Liver (tissue), 9 donors: ENCODE results near the gene CACNA1A. TPM values are rescaled to one million over a fixed set of nuclear protein-coding genes. Genes with fewer than 3 reads are reported as not detected.

Experiments used
- DNase-seq: peaks from one replicate; pipeline ENCODE4 v3.0.0-alpha.2; 2017; ENCODE audit warnings: low spot score
- H3K27ac ChIP-seq, 2 donors: one replicate each; pipeline ENCODE4 v1.7.0; 2013; ENCODE audit warnings: inconsistent platforms in 2 of 2, low read length in 2 of 2, control low read depth in 1 of 2, low read depth in 1 of 2, mild to moderate bottlenecking in 1 of 2
- H3K27me3 ChIP-seq, 4 donors: one replicate each; pipeline versions ENCODE4 v1.6.1 to v1.7.0; 2013; ENCODE audit warnings: low read length in 3 of 4, inconsistent platforms in 1 of 4, mild to moderate bottlenecking in 1 of 4, moderate library complexity in 1 of 4; ENCODE audit not compliant: control insufficient read depth in 4 of 4, insufficient read depth in 4 of 4
- H3K36me3 ChIP-seq, 4 donors: one replicate each; pipeline versions ENCODE4 v1.6.1 to v1.7.0; 2013; ENCODE audit warnings: low read length in 3 of 4, mild to moderate bottlenecking in 3 of 4, low read depth in 1 of 4, moderate library complexity in 1 of 4; ENCODE audit not compliant: control insufficient read depth in 4 of 4, insufficient read depth in 3 of 4
- H3K4me1 ChIP-seq, 4 donors: one replicate each; pipeline versions ENCODE4 v1.6.1 to v1.7.0; 2013; ENCODE audit warnings: low read length in 3 of 4, mild to moderate bottlenecking in 3 of 4, moderate library complexity in 1 of 4; ENCODE audit not compliant: control insufficient read depth in 4 of 4, insufficient read depth in 4 of 4
- H3K4me3 ChIP-seq, 3 donors: one replicate each; pipeline versions ENCODE4 v1.6.1 to v1.7.0; 2013; ENCODE audit warnings: low read length in 3 of 3, control low read depth in 1 of 3, low read depth in 1 of 3, mild to moderate bottlenecking in 1 of 3
- H3K9ac ChIP-seq, 2 donors: one replicate each; pipeline ENCODE4 v1.7.0; 2013; ENCODE audit warnings: low read length in 2 of 2, mild to moderate bottlenecking in 2 of 2, moderate library complexity in 2 of 2, control low read depth in 1 of 2, low read depth in 1 of 2
- H3K9me3 ChIP-seq, 4 donors: one replicate each; pipeline versions ENCODE4 v1.6.1 to v1.7.0; 2013; ENCODE audit warnings: low read length in 3 of 4; ENCODE audit not compliant: control insufficient read depth in 4 of 4
- ATF3 ChIP-seq: IDR thresholded peaks from 2 replicates; pipeline ENCODE4 v1.6.1; 2016; ENCODE audit warnings: antibody characterized with exemption
- CTCF ChIP-seq: fragments of 150-350 bp; IDR thresholded peaks from 2 replicates; pipeline ENCODE4 v1.5.1; 2017; ENCODE audit warnings: improper control_type of control experiment, low read depth, low read length; ENCODE audit not compliant: missing input control
- EGR1 ChIP-seq, 2 donors: IDR thresholded peaks; 2 replicates each; pipeline ENCODE4 v1.6.1; 2016 to 2018; ENCODE audit warnings: antibody characterized with exemption in 2 of 2, low read depth in 2 of 2
- FOXA1 ChIP-seq: IDR thresholded peaks from 2 replicates; pipeline ENCODE4 v1.6.1; 2016; ENCODE audit warnings: antibody characterized with exemption
- FOXA2 ChIP-seq: IDR thresholded peaks from 2 replicates; pipeline ENCODE4 v1.6.1; 2016; ENCODE audit warnings: antibody characterized with exemption
- GABPA ChIP-seq, 2 donors: IDR thresholded peaks in 1 of 2; conservative IDR thresholded peaks in 1 of 2; 2 replicates each; pipeline ENCODE4 v1.6.1; 2016; ENCODE audit warnings: antibody characterized with exemption in 2 of 2, mild to moderate bottlenecking in 1 of 2, moderate library complexity in 1 of 2
- HNF4A ChIP-seq, 2 donors: conservative IDR thresholded peaks; 2 replicates each; pipeline ENCODE4 v1.6.1; 2016; ENCODE audit warnings: antibody characterized with exemption in 2 of 2, mild to moderate bottlenecking in 2 of 2
- HNF4G ChIP-seq: IDR thresholded peaks from 2 replicates; pipeline ENCODE4 v1.6.1; 2016; ENCODE audit warnings: antibody characterized with exemption
- JUND ChIP-seq, 2 donors: IDR thresholded peaks; 2 replicates each; pipeline ENCODE4 v1.6.1; 2016; ENCODE audit warnings: antibody characterized with exemption in 2 of 2
- MAX ChIP-seq: IDR thresholded peaks from 2 replicates; pipeline ENCODE4 v1.6.1; 2016; ENCODE audit warnings: antibody characterized with exemption
- NR2F2 ChIP-seq: IDR thresholded peaks from 2 replicates; pipeline ENCODE4 v1.6.1; 2016; ENCODE audit warnings: antibody characterized with exemption
- RAD21 ChIP-seq, 2 donors: IDR thresholded peaks; 2 replicates each; pipeline ENCODE4 v1.6.1; 2016; ENCODE audit warnings: antibody characterized with exemption in 2 of 2, mild to moderate bottlenecking in 2 of 2
- REST ChIP-seq: IDR thresholded peaks from 2 replicates; pipeline ENCODE4 v1.6.1; 2016; ENCODE audit warnings: antibody characterized with exemption, mild to moderate bottlenecking
- RXRA ChIP-seq, 2 donors: IDR thresholded peaks; 2 replicates each; pipeline ENCODE4 v1.6.1; 2017 to 2018; ENCODE audit warnings: antibody characterized with exemption in 2 of 2, mild to moderate bottlenecking in 1 of 2
- TAF1 ChIP-seq: conservative IDR thresholded peaks from 2 replicates; pipeline ENCODE4 v1.6.1; 2016; ENCODE audit warnings: antibody characterized with exemption, mild to moderate bottlenecking
- YY1 ChIP-seq: IDR thresholded peaks from 2 replicates; pipeline ENCODE4 v1.6.1; 2016; ENCODE audit warnings: antibody characterized with exemption, mild to moderate bottlenecking
- ZBTB33 ChIP-seq: IDR thresholded peaks from 2 replicates; pipeline ENCODE4 v1.6.1; 2016; ENCODE audit warnings: antibody characterized with exemption
- WGBS: extraction: QIAGEN DNeasy Blood & Tissue Kit; methylation state at CpG from one replicate; pipeline ENCODE4 v1.1.7; 2013; 5-methylcytosine and 5-hydroxymethylcytosine counted together
- polyA plus RNA-seq, 2 donors: library from polyadenylated mRNA; stranded (reverse) in 1 of 2; unstranded in 1 of 2; fragments of 200-250 nt in 1 of 2; fragments of >200 nt in 1 of 2; fragmentation: Nextera tagmentation in 1 of 2; extraction: Ambion mirVana in 1 of 2; gene quantifications; one replicate each; pipeline versions ENCODE4 v1.2.1 to v1.2.3, GENCODE V29; 2013 to 2015
- total RNA-seq, 2 donors: library from RNA; depleted of rRNA; stranded (reverse); fragments of >200 nt; gene quantifications; one replicate each; pipeline ENCODE4 v1.2.3, GENCODE V29; 2014
- donor health status: healthy.
- donor health status: healthy.
- donor health status: healthy.
- donor health status: healthy.
- donor health status: healthy.

Gene CACNA1A
- total and polyA plus RNA-seq, 4 donors, result 0.09 to 0.17 (median 0.17) TPM; not detected in 1

GRCh38 chr19:13347367-13347766, 158.9 kb downstream of the CACNA1A start (continued):
- TF ChIP-seq ATF3, result no peak

GRCh38 chr19:13343514-13343913, 162.8 kb downstream of the CACNA1A start:
- no peak overlapping the region for H3K4me3 ChIP-seq
- H3K9me3 ChIP-seq, result peaks cover 0 to 5% (median 4%) of the 10 kb centered on the region in 4 donors
- no peaks in the 10 kb centered on the region for H3K36me3 ChIP-seq
- H3K9ac ChIP-seq, result no peak overlapping the region
- H3K27ac ChIP-seq, result no peak overlapping the region
- TF ChIP-seq MAX (no peak), REST (no peak), CTCF (no peak), FOXA2 (no peak), RAD21 (IDR thresholded peaks at IDR 0.05) (no peak), GABPA (IDR thresholded peaks at IDR 0.05 in 1 of 2, conservative IDR thresholded peaks at IDR 0.05 in 1 of 2) (no peak), FOXA1 (no peak)
- H3K27me3 ChIP-seq, result no peaks in the 10 kb centered on the region
- H3K4me1 ChIP-seq, result no peaks in the 10 kb centered on the region
- 72% methylated on average over 2 of the region's 2 CpGs for WGBS
- DNase-seq, result no peak

- DNase-seq, result no peak
- no peaks in the 10 kb centered on the region for H3K4me1 ChIP-seq
- H3K4me3 ChIP-seq, result no peak overlapping the region
- H3K27me3 ChIP-seq, result no peaks in the 10 kb centered on the region
- peaks cover 0 to 5% (median 4%) of the 10 kb centered on the region in 4 donors for H3K9me3 ChIP-seq
- no peak overlapping the region for H3K9ac ChIP-seq
- no peaks in the 10 kb centered on the region for H3K36me3 ChIP-seq
- TF ChIP-seq GABPA (IDR thresholded peaks at IDR 0.05 in 1 of 2, conservative IDR thresholded peaks at IDR 0.05 in 1 of 2) (no peak), YY1 (no peak), NR2F2 (no peak), EGR1 (IDR thresholded peaks at IDR 0.05; ENCODE audit: low read depth in 2 of 2) (no peak), RAD21 (IDR thresholded peaks at IDR 0.05) (no peak), HNF4G (no peak), FOXA1 (no peak), CTCF (no peak), TAF1 (no peak), FOXA2 (no peak), ZBTB33 (no peak), RXRA (IDR thresholded peaks at IDR 0.05) (no peak), JUND (IDR thresholded peaks at IDR 0.05) (no peak), HNF4A (conservative IDR thresholded peaks at IDR 0.05) (no peak)
- WGBS, result 27% methylated on average over 2 of the region's 2 CpGs
- H3K27ac ChIP-seq, result no peak overlapping the region
These were observed 163.6 kb downstream of the CACNA1A start for GRCh38 chr19:13342672-13343071.
